ENCODE measurements around the gene CNOT4. TPM values are rescaled to one million over a fixed set of nuclear protein-coding genes. Genes with fewer than 3 reads are reported as not detected.

The CNOT4 gene
- total RNA-seq, 2 donors from 2014 or later, result 19.0 to 44.7 TPM

DNA sequence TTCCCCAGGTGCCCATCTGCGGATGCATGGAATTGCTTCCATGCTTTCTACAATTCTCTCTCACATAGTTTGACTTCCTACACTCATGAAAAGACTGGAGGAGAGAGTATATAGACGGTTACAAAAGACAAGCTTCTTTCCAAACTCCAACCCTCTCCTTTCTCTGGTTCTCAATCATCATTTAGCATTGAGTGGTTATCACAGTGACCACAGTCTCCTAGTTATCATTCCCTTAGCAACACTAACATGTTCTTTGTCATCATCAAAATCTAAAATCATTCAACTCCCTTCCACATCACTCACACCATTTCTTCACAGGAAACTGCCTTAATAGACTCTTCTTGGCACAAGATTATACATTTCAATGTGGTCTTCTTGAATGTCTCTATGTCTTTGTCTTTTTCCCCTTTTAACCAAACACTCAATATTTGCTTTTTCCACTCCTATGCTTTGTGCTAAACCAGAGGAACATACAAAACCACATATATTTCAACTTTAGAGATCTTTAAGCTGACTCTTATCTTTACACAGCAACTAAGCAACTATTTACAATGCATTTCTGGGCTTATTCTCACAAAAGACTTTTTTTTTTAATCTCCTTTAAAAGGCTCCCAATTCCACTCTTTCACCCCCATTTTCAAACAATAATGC lies 126.3 kb downstream of the CNOT4 start:
- intact Hi-C loops (cut with DNase I), result no loop called here
- 72% methylated on average over 2 of the region's 2 CpGs for WGBS
- no peaks in the 10 kb centered on the region for H3K27me3 ChIP-seq (replicated peaks; ENCODE audit: insufficient read depth)

DNA sequence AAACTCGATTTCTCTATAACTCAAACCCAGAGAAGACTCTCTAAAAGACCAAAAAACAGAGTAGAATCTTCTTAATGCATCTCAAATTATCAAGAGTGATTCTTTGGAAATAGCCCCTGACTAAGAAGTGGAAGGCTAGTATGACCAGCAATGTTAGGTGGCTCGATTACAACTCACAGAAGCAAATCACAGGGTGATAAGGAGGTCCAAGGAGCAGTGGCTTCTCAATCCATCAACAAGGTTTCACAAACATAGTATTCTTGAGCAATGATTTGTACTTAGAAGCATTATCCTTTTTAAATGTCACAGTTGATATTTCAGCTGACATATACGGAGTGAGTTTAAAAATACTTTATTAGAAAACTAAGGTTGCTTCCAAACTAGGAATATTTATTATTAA lies 127.7 kb downstream of the CNOT4 start:
- DNase-seq (ENCODE audit: low spot score), result no peak
- Histone ChIP-seq H3K36me3 (no peaks in the 10 kb centered on the region), H3K27ac (no peak overlapping the region), H3K4me1 (replicated peaks) (no peaks in the 10 kb centered on the region), H3K9me3 (no peaks in the 10 kb centered on the region), H3K4me3 (no peak overlapping the region), H3K27me3 (replicated peaks; ENCODE audit: insufficient read depth) (no peaks in the 10 kb centered on the region)
- no peak for TF ChIP-seq POLR2AphosphoS5 (IDR thresholded peaks at IDR 0.05)
- TF ChIP-seq, protein P1, sequence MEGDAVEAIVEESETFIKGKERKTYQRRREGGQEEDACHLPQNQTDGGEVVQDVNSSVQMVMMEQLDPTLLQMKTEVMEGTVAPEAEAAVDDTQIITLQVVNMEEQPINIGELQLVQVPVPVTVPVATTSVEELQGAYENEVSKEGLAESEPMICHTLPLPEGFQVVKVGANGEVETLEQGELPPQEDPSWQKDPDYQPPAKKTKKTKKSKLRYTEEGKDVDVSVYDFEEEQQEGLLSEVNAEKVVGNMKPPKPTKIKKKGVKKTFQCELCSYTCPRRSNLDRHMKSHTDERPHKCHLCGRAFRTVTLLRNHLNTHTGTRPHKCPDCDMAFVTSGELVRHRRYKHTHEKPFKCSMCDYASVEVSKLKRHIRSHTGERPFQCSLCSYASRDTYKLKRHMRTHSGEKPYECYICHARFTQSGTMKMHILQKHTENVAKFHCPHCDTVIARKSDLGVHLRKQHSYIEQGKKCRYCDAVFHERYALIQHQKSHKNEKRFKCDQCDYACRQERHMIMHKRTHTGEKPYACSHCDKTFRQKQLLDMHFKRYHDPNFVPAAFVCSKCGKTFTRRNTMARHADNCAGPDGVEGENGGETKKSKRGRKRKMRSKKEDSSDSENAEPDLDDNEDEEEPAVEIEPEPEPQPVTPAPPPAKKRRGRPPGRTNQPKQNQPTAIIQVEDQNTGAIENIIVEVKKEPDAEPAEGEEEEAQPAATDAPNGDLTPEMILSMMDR (IDR thresholded peaks at IDR 0.05), result no peak
- no peak for TF ChIP-seq POLR2A (IDR thresholded peaks at IDR 0.05)
- WGBS, result 92% methylated on average over 3 of the region's 3 CpGs
- intact Hi-C loops (cut with DNase I), result no loop called here

More for the DNA sequence above, 126.3 kb downstream of the CNOT4 start:
- no peaks in the 10 kb centered on the region for H3K36me3 ChIP-seq
- no peaks in the 10 kb centered on the region for H3K4me1 ChIP-seq (replicated peaks)
- no peak overlapping the region for H3K27ac ChIP-seq
- no peak overlapping the region for H3K4me3 ChIP-seq
- DNase-seq (ENCODE audit: low spot score), result no peak
- TF ChIP-seq, protein P1 (IDR thresholded peaks at IDR 0.05), result no peak
- no peak for TF ChIP-seq POLR2A (IDR thresholded peaks at IDR 0.05)
- TF ChIP-seq POLR2AphosphoS5 (IDR thresholded peaks at IDR 0.05), result no peak
- H3K9me3 ChIP-seq, result no peaks in the 10 kb centered on the region

DNA sequence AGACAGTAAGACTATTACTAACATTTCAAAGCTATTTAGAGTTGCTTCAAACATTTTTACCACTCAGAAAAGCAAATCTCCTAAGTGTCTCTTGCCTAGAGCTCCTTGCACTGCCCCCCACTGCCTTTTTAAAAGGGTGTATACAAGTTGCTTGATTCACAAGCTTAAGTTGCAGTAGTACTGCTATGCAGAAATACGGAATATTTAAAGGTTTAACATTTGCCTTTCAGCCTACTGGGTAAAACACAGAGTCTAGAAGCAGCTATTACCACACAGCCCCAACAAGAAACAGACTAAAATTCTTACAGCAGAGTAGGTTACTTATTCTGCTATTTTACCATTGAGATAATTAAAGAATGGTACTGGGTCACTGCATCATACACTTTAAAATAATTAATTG lies 128.5 kb downstream of the CNOT4 start:
- no peak for TF ChIP-seq POLR2AphosphoS5 (IDR thresholded peaks at IDR 0.05)
- TF ChIP-seq, protein P1 (IDR thresholded peaks at IDR 0.05), result no peak
- no peak for TF ChIP-seq POLR2A (IDR thresholded peaks at IDR 0.05)
- H3K4me1 ChIP-seq (replicated peaks), result no peaks in the 10 kb centered on the region
- DNase-seq (ENCODE audit: low spot score), result no peak
- H3K27ac ChIP-seq, result no peak overlapping the region
- no peak overlapping the region for H3K4me3 ChIP-seq
- H3K9me3 ChIP-seq, result no peaks in the 10 kb centered on the region
- intact Hi-C loops (cut with DNase I), result no loop called here
- WGBS, result 88% methylated on average over 1 of the region's 1 CpG
- no peaks in the 10 kb centered on the region for H3K27me3 ChIP-seq (replicated peaks; ENCODE audit: insufficient read depth)
- H3K36me3 ChIP-seq, result no peaks in the 10 kb centered on the region

DNA sequence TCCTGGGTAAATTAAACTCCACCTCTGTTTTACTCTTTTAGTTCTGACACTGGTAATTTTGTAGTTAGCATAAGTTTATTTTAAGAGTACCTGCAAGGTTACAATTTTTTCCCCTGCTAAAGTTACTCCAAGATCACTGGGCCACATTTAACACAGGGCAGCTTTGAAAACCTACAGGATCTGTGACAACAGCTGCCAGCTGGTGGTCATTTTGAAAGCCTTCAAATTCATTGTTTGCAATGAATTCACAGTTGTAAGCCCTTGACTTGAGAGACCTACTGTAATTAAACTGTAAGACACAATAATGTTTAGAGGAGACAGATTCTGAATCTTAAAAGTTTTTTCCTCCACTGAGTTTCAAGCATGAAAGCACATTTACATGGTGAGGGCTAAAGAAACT lies 129.6 kb downstream of the CNOT4 start:
- H3K9me3 ChIP-seq, result no peaks in the 10 kb centered on the region
- intact Hi-C loops (cut with DNase I), result no loop called here
- no peak for DNase-seq (ENCODE audit: low spot score)

DNA sequence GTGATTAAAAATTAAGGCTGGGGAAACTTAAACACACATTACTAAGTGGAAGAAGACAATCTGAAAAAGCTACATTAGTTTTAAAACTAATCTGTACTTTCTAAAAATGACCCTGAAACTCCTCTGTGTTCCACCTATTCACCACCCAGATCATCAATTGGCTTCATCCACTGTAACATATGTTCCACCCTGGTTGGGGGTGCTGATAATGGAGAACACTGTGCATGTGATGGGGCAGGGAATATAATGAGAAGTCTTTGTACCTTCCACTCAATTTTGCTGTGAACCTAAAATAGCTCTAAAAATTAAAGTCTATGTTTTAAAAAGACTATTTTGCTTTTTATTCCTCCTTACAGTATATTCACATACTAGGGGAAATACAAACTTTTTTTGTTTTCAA lies 132.7 kb downstream of the CNOT4 start:
- no peak overlapping the region for H3K27ac ChIP-seq
- TF ChIP-seq POLR2AphosphoS5 (IDR thresholded peaks at IDR 0.05) (no peak), POLR2A (IDR thresholded peaks at IDR 0.05) (no peak)
- TF ChIP-seq, protein P1 (IDR thresholded peaks at IDR 0.05), result no peak
- intact Hi-C loops (cut with DNase I), result no loop called here
- DNase-seq (ENCODE audit: low spot score), result no peak
- no peak overlapping the region for H3K4me3 ChIP-seq
- no peaks in the 10 kb centered on the region for H3K27me3 ChIP-seq (replicated peaks; ENCODE audit: insufficient read depth)
- no peaks in the 10 kb centered on the region for H3K4me1 ChIP-seq (replicated peaks)
- H3K9me3 ChIP-seq, result no peaks in the 10 kb centered on the region
- no peaks in the 10 kb centered on the region for H3K36me3 ChIP-seq

More for the DNA sequence above, 129.6 kb downstream of the CNOT4 start:
- no peaks in the 10 kb centered on the region for H3K27me3 ChIP-seq (replicated peaks; ENCODE audit: insufficient read depth)
- no peaks in the 10 kb centered on the region for H3K4me1 ChIP-seq (replicated peaks)
- TF ChIP-seq POLR2AphosphoS5 (IDR thresholded peaks at IDR 0.05), result no peak
- no peak for TF ChIP-seq POLR2A (IDR thresholded peaks at IDR 0.05)
- TF ChIP-seq, protein P1 (IDR thresholded peaks at IDR 0.05), result no peak
- H3K4me3 ChIP-seq, result no peak overlapping the region
- no peak overlapping the region for H3K27ac ChIP-seq
- no peaks in the 10 kb centered on the region for H3K36me3 ChIP-seq

Data from prostate gland (tissue), 2 donors.